Stimulated activated CD8-positive, alpha-beta memory T cell treated with anti-CD3 and anti-CD28 coated beads, Interleukin-7, amount 100 ng/mL, for 24 hours (primary cell): ENCODE measurements around the gene SMPX.
"Not testable (repeated sequence)": the region's sequence is repeated elsewhere in the genome, so short reads cannot be mapped to it uniquely, and the experiment has no call there.

Source experiments
- DNase-seq: peaks from one replicate; pipeline ENCODE4 v3.0.0-alpha.2; 2020; ENCODE audit warnings: low read depth

Gene SMPX

GRCh38 chrX:21757960-21758359 lies at the start of gene SMPX:
TSS of gene SMPX (minus strand) at chrX:21758116. CDS start at chrX:21754290, 3,826 bp downstream.
- no peak for DNase-seq

- DNase-seq = no peak
These were observed 48.8 kb upstream of the SMPX start for GRCh38 chrX:21806691-21807090.

GRCh38 chrX:21802839-21803238 lies 44.9 kb upstream of the SMPX start:
- no peak for DNase-seq

GRCh38 chrX:21802054-21802670 lies 44.2 kb upstream of the SMPX start:
- DNase-seq = no peak

GRCh38 chrX:21800344-21800770 lies 42.4 kb upstream of the SMPX start:
- no peak for DNase-seq

- no peak for DNase-seq
These were observed 41.9 kb upstream of the SMPX start for GRCh38 chrX:21799767-21800166.

GRCh38 chrX:21798677-21799219 lies 40.8 kb upstream of the SMPX start:
- DNase-seq = no peak

- no peak for DNase-seq
These were observed 24.1 kb upstream of the SMPX start for GRCh38 chrX:21781976-21782375.

GRCh38 chrX:21781525-21781924 lies 23.6 kb upstream of the SMPX start:
- no peak for DNase-seq

- no peak for DNase-seq
These were observed 21.2 kb upstream of the SMPX start for GRCh38 chrX:21779095-21779494.

- DNase-seq = no peak
These were observed 20.3 kb upstream of the SMPX start for GRCh38 chrX:21778236-21778635.

GRCh38 chrX:21775128-21775527 lies 17.2 kb upstream of the SMPX start:
- not testable (repeated sequence) for DNase-seq

GRCh38 chrX:21773036-21773435 lies 15.1 kb upstream of the SMPX start:
- DNase-seq = not testable (repeated sequence)

GRCh38 chrX:21770631-21771321 lies 12.9 kb upstream of the SMPX start:
- DNase-seq = no peak

GRCh38 chrX:21766101-21766500 lies 8.2 kb upstream of the SMPX start:
- no peak for DNase-seq

GRCh38 chrX:21764008-21764407 lies 6.1 kb upstream of the SMPX start:
- no peak for DNase-seq

- DNase-seq = no peak
These were observed 572 bp upstream of the SMPX start for GRCh38 chrX:21758488-21758887.

GRCh38 chrX:21756785-21757529 lies 959 bp downstream of the SMPX start:
- no peak for DNase-seq

GRCh38 chrX:21749924-21750323 lies 8.0 kb downstream of the SMPX start:
- DNase-seq = no peak

GRCh38 chrX:21748235-21748634 lies 9.7 kb downstream of the SMPX start:
- no peak for DNase-seq

GRCh38 chrX:21747558-21747957 lies 10.4 kb downstream of the SMPX start:
- no peak for DNase-seq

GRCh38 chrX:21745756-21746155 lies 12.2 kb downstream of the SMPX start:
- DNase-seq = peak; percentile 3

- no peak for DNase-seq
These were observed 13.2 kb downstream of the SMPX start for GRCh38 chrX:21744721-21745120.
